NCI-H2107 treated with DMSO at 0.1 percent for 48 hours (cell line): Measurements from ENCODE around the gene KY.

Source experiments
- DNase-seq: peaks from one replicate; lab custom pipeline; 2025; ENCODE audit not compliant: unreplicated experiment; lab: John Stamatoyannopoulos, UW

The KY gene

DNA sequence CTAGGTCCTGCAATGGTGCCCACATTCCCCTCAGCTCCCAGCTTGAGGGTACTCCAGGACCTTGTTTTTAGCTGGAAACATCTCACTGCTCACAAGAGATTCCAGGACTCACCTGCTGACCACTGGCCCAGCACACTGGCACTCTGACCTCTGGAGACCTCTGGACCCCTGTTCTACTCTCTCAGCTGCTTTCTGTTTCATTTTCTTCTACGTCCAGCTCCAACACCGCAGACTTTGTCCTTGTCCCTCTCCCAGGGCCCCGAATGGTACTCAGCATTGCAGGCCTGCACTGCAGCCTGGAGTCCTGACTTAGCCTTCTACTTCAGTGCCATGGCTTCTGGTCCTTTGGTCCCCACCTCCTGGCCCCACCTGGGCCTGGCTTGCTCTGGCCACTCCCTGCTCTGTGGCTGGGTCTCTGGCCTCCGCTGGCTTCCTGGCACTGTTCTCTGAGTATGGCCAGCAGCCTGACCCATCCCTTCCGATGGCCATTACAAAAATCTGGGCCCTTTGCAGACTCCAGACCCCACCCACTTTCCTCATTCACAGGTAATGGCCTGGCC lies 27.9 kb downstream of the KY start:
- DNase-seq, result no peak

DNA sequence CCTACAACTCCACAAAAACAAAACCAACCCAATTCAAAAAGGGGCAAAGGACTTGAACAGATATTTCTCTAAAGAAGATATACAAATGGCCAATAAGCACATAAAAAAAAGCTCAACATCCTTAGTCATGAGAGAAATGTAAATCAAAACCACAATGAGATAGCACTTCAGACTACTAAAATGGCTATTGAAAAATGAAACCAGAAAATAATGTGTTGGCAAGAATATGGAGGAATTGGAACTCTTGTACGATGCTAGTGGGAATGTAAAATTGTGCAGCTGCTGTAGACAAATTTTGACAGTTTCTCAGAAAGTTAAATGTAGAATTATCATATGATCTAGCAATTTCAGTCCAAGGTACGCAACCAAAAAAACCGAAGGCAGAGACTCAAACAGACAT lies 29.0 kb downstream of the KY start:
- no peak for DNase-seq

DNA sequence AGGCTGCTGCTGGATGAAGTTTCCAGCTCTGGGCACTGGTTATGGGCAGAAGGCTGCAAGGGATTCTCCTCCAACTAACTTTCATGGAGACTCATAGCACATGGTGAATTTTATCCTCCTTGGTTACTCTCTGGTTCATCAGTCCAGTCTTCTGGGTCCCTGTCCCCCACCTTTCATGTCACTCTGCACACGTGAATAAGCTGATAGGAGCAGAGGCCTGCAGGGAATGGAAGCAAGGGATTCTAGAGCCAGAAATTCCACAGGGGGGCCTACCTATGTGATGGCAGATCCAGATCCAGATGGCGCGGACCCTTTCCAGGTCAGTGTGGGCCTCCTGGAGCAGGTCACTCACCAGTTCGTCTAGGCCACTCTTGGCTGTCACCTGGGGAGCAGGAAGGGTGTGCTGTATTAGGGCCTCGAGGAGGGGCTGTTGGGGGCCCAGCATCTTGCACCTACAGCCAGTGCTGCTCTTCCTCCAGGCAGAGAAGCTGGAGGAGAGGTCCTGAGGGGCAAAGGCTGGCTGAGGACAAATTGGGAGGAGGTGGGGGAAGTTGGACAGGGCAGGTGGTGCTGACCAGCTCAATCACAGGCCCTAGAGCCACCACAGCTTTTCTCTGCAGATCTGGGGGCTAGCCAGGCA lies 30.2 kb downstream of the KY start:
- DNase-seq, result no peak

DNA sequence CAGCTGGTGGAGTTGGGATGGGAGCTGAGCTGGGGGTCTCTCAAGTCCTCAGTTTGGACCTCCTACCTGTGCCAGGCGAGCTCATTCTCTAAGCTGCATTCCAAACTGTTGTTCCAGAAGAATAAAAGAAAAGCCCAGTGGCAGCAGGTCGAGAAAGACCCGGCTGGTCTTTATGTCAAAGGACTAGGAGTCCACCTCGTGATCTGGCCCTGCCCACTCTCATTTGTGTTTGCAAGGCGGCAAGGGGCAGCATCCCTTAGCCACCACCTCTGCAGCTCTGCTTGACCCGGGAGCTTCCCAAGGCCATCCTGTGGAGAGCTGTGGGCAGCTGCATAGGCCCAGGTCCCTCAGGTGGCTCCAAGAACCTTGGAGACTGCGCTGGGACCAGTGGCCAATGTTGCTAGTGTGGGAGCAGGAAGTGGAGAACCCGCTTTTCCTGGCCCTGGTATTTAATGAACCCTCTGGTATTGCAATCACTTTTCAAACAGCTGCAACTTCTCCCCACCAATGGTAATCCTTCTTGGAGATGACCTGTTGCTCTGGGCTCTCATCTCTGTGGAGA lies 30.9 kb downstream of the KY start:
- no peak for DNase-seq

DNA sequence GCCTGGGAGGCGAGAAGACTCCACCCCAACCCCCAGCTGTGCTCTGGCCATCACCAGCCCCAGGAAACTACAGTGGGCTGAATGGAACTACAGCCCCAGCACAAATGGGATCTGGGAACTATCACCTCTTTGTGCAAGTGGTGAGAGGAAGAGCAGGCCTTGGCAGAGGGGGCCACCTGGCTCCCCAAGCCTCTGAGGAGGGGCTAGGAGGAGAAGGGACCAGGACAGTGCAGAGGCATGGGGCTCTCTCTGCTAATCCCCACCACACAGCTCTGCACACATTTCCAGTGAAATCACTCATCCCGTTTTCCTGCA lies 31.6 kb downstream of the KY start:
- no peak for DNase-seq

DNA sequence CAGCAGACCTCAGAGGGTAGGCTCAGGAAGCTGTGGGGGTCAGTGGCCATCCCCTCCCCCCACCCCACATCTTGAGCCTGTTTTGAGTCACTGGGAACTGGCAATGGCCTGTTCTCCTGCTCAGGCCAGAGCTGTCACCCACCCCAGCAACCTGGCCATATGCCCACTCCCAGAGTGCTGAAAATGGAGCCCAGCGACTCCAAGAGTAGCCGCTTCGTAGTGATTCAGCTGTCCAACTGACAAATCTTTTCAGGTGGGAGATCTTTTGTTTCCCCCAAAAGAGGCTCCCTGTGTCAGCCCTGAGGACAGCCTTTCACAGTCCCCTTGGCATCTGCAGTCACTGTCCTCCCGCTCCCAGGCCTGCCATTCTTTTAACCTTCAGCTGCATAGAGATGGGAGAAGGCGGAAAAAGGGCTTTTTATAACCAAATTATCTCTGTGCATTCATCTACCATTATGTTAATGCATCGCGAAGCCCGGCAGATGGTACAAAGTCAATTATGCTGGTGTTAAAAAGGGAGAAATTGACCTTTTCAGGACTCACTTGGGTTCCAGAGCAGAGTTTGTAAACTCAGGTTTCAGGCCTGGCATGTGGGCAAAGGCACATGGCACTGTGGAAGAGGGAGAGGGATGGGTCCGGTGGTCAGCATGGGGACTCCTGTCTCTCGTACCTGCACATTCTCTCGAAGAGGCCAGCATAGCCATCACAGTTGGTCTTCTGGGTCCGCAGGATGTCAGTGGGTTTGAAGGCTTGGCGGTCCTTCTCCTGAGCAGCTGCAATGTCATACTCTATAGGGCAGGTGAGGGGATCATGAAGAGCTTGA lies 32.1 kb downstream of the KY start:
- DNase-seq, result no peak

DNA sequence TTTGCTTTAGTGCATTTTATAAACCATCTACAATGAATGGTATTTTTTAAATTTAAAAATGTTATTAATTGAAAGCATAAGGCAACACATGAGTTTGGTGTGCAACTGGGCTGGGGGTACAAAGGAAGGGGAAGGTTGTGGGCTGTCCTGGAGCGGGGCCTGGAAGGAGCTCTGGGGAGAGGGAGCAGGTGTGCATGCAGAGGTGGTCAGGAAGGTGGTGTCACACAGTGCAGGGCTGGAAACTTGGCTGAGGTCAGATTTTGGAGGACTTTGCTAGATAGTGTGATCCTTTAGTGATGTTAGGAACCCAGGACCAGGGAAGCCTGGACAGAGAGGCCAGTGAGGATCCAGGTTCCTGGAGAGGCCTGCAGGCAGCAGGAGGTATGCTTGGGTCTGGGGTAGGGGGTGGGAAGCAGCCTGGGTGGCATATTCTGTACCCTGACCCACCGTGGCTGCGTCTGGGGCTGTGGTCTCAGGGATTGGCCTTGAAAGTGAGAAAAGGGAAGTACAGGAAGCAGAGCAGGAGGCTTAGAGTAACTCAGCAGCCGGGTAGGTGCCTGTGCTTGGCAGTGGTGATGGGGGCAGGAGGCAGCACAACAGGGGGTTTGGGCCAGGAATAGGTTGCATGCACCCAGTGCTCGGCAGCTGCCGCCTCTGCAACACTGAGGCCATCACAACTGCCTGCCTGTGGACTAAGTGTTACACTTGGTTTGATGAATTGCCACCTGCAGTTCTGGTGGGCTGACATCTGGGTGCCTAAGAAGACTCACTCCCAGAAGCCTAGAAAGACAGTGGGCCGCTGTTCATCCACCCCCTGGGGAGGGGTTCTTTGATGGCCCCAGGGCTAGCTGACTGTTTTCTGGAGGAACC lies 33.0 kb downstream of the KY start:
- DNase-seq, result no peak

DNA sequence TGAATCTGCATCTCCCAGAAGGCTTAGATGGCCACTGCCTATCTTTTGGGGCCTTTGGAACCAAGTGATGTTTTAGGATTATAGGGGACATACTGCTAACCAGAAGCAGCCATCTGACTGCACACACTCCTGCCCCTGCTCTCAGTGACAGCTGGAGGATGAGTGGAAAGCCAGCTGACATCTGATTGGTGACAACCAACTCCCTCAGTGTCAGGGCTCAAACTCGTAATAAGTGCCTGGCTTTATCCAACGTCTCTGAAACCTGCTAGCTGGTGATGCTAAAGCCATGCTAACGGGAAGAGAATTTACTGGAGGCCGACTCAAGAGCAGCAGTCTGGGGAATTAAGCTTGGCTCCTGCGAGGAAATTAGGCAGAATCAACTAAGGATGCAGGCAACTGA lies 35.1 kb downstream of the KY start:
- DNase-seq, result no peak

DNA sequence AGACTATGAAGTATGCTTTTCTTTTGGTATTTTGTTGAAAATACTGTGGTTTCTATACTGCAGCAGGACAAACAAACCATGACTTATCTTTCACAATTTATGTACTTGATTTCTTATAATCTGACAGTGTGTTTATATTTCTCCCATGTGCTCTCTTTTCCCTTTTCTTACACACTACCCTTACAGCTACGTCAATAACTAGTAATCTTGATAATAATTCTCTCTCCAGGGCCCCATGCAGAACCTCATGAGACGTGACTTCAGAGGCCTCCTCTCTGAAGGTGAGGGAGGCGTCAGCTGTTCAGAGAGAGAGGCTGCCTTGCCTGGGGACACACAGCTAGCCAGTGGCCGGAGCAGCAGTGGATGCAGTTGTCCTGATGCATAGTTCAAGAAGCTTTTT lies 35.9 kb downstream of the KY start:
- DNase-seq, result no peak

DNA sequence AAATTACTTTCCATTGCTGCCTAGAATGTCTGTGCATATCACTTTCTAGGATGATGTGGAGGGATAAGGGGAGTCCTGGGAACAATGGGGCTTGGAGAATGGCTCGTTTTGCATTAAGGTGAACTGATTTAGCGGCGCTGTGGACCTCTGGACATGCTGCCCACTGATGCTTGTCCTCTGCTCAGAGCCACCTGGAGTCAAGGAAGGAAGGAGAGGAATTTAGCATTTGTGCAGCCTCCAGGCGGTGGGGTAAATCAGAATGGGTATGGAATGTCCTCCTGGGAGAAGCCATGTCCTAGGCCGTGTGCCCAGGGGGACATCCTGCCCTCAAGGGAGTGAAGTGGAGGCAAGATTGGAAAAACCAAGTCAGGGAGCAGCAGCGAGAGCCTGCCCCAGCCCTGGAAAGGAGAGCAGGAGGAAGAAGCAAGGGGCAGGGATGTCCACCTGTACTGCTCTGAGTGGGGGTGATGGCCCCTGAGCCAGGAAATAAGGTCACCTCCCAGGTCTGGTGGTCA lies 37.8 kb downstream of the KY start:
- DNase-seq, result no peak

DNA sequence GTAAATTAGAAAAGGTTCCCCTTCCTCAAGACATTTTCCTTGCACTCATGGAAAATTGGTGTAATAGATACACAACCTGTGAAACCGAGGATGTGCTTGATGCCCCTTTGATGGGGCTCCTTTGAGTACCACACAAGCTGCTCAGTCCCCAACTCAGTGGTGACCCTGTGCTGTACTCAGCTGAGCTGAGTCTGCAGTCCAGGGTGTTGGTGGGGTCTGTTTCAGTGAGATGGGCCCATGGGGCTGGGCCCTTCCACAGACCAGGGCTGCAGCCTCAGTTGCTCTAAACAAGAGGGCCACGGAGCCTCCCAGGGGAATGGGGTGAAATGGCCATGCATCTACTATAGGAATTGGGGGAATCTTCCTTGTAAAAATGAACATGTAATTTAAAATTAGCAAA lies 39.3 kb downstream of the KY start:
- DNase-seq, result no peak

DNA sequence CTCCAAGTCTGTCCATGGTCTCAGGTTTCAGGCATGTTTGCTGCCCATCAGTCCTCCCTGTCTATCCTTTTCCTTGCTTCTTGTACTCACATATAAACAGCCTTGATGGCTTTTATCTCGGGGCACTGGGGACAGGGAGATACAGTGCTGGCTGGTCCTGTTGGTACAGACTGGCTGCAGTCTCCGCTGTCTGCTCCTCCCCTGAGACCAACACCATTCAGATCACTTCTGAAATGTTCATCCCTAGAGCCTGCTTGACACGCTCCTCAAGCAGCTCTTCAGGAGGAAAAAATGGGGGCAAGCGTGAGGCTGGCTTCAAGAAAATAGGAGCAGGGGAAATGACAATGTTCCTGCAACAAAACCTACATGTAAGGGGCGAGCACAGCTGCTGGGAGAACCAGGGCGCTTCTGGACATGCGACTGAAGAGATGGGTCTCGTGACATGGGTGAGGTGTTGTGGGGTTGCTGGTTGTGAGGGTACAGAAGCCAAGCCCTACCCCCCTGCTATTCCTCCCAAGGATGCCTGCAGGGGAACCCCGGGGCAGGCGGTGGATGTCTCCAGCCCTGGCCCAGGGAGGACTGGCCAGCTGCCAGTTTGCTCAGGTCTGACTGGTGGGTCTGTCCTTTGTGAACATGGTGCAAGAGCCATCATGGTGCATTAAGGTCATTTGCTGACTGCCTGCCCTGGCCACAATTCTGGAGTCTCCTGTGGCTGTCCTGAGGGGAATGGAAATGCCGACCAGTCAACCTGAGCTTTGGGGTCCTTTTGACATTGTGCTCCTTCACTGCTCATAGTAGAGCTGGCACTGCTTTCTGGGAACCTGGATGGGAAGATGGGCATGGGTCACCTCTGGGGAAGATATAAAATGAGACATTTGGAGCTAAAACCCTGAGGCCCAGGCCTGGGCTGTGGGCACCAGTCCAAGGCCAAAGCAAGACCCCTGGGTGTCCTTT lies 40.1 kb downstream of the KY start:
- no peak for DNase-seq

DNA sequence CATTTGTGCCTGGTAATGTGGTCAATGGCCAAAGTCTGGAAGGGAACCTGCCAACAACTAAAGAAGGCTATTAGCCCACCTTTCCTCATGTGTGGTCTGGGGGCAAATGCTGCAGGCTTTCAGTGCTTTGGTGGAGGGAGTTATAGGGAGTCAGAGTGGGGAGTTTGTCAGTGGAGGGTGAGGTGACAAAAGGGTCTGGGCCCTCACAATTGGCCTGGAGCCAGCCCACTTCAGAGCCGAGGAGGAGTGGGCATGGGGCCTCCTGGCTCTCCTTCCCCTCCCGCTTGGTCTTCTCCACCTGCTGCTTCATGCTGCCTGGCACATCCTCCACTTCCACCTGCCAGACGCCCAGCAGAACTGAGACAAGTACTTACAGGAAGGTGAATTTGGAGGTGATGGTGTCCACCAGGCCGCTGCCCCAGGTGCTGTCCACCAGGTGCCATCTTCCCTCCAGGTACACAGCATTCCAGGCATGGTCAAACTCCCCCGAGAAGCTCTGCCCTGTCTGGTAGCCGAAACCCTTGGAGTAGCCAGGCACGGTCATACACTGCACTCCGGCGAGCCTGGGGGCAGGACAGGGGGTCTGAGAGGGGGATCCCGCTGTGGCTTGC lies 40.9 kb downstream of the KY start:
- no peak for DNase-seq

DNA sequence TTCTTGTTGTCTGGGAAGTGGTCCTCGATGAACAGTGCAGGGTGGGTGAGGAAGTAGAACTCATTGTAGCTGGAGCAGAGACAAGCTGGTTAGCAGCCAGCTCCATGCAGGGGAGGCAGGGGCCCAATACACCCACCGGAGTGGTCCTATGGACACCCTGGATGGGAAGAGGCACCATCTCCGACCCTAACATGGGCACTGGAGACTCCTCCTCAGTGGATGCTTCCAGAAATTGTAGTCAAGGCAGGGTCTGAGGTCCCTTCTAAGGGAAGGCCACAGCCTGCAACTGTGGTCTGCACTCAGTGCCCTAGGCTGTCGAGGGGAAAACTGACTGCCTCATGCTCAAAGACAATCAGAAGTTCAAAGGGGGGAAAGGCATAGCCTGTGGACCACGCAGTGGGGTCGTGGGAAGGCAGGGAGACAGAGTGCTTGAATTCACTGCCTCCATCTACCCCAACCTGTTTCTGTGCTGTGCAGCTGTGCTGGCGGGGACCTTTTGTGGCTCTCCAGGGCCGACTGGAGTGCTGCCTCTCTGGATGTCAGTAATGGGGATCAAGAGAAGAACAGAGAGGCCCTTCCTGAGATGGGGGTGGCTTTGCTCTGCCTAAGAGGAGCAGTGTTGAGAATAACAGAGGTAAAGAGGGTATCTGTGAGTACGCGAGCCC lies 41.9 kb downstream of the KY start:
- DNase-seq, result no peak

DNA sequence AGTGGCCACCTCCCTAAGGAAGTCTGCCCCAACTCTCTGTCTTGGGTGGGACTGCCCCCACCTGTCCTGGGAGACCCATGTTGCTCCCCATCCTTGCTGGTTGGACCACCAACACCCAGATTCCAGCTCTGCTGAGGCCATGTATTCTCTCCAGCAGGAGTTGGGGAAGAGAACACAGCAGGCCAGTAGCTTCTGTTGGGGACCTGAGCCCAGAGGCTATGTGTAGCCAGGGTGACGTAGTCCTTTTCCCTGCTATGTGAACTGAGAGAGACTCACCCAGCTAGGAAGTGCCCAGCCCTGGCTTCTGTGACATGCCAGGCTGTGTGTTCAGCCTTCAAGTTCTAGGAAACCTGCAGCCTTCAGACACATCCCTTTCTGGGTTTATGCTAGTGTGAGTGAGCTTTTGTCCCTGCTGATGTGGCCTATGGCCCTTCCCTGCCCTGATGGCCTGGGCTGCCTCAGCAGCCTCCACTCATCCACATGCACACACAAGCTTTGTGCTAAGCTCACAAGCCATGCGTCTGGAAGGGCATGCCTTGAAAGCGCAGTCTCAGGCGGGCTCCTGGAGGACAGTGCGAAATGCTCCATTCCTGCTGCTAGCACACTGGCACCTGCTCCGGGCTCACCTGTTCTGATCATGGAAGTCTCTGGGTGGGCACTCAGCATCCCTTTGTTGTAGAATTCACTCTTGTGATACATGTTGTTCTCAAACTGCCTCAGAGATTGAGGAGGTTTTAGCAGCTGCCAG lies 42.6 kb downstream of the KY start:
- no peak for DNase-seq

DNA sequence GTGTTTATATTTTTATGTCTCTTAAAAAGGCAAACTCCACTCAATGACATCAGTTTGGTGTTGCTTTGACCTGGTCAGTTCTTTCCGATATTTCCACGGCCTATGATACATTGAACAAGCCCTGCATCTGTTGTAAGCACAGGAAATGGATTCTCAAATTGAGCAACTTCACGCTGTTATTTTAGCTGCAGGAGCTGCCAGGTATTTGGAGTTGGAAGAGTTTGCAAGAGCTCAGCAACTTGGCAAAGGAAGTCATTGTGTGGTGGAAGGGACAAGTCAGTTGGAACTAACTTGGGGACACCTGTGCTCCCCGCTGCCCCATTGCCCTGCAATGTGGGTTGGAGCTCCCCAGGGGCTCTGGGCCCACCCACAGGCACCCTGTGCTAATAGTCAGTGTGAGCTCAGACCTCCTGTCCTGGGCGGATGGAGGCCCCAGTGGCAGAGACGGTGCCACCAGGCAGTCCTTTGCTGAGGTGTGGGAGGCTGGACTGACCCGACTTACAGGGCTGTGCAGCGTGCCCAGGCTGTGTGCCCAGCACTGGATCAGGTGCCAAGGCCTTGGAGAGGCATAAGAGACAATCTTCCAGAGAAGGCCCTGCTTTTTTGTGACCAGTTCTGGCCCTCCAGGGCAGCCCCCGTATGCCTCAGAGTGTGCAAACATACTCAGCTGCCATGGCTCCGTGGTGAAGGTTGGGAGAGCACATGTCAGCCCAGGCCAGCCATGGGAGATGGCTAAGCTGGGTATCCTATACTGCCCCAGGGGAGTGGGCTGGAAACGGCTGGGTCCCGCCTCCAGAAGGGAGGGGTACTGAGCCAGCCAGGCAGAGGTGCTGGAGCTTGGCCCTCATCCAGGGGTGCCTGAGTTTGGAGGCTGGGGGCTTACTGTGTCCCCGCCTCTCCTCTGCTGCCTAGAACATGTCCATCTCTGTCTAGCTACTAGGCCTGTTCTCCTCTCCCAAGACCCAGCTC lies 43.5 kb downstream of the KY start:
- DNase-seq, result no peak
